22Rv1 (cell line): Measurements from ENCODE around the gene ATP1A1.

ENCODE experiments used
- H3K27ac ChIP-seq: fragments of 450-650 bp; 2 replicates; pipeline ENCODE4 v1.5.1; 2017
- CTCF ChIP-seq: fragments of 450-650 bp; IDR thresholded peaks from 2 replicates; pipeline ENCODE4 v1.5.1; 2017; ENCODE audit warnings: mild to moderate bottlenecking
- ZFX ChIP-seq: fragments of 450-650 bp; IDR thresholded peaks from 2 replicates; pipeline ENCODE4 v1.6.1; 2017; ENCODE audit warnings: antibody characterized with exemption, borderline replicate concordance

The ATP1A1 gene

DNA sequence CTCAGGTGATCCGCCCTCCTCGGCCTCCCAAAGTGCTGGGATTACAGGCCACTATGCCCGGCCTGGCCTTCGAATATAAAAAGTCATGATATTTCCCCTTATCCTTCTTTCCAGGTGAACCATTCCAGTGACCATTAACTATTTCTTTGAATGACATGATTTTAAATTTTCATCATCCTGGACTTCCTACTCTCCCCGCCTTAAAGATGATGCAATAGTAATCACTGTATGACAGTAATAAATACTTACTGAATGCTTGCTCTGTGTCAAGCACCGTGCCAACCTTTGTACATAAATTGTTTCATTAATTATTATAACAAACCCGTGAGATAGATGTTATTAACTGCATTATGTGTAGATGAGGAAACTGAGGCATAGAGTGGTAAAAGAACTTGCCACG is 19.9 kb upstream of the ATP1A1 start:
- TF ChIP-seq ZFX (no peak), CTCF (no peak)

DNA sequence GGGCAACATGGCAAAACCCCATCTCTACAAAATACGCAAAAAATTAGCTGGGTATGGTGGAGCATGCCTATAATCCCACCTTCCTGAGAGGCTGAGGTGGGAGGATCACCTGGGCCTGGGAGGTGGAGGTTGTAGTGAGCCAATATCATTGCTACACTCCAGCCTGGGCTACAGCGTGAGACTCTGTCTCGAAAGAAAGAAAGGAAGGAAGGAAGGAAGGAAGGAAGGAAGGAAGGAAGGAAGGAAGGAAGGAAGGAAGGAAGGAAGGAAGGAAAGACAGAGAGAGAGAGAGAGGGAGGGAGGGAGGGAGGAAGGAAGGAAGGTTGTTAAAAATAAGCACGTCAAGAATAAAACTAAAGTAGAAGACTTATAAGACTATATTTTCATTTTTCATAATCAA is 17.0 kb upstream of the ATP1A1 start:
- TF ChIP-seq CTCF (no peak), ZFX (no peak)
- H3K27ac ChIP-seq = no peak overlapping the region

More for the DNA sequence above, 19.9 kb upstream of the ATP1A1 start:
- H3K27ac ChIP-seq = no peak overlapping the region

GRCh38 chr1:116356673-116357072 is 16.4 kb upstream of the ATP1A1 start:
- no peak for TF ChIP-seq ZFX
- no peak for TF ChIP-seq CTCF
- no peak overlapping the region for H3K27ac ChIP-seq

DNA sequence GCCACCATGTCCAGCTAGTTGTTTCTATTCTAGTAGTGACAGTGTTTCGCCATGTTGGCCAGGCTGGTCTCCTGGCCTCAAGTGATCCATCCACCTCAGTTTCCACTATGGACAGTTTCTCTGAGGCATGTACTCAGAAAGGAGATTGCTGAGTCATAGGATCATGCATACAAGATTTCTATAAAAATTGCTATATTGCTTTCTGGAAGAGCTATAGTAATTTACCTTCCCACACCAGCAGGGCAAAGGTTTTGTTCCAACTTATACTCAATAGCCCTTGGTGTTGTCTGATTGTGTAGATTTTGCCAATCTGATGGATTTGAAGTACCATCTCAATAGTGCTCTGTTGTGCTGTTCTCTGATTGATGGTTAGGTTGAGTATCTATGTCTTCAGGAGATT is 15.6 kb upstream of the ATP1A1 start:
- TF ChIP-seq ZFX = no peak
- no peak for TF ChIP-seq CTCF
- no peak overlapping the region for H3K27ac ChIP-seq

- no peak for TF ChIP-seq ZFX
- TF ChIP-seq CTCF = no peak
- H3K27ac ChIP-seq = no peak overlapping the region
These were observed 13.8 kb upstream of the ATP1A1 start for GRCh38 chr1:116359060-116359830.

GRCh38 chr1:116359871-116360270 is 13.2 kb upstream of the ATP1A1 start:
- TF ChIP-seq ZFX (no peak), CTCF (no peak)
- H3K27ac ChIP-seq = no peak overlapping the region

DNA sequence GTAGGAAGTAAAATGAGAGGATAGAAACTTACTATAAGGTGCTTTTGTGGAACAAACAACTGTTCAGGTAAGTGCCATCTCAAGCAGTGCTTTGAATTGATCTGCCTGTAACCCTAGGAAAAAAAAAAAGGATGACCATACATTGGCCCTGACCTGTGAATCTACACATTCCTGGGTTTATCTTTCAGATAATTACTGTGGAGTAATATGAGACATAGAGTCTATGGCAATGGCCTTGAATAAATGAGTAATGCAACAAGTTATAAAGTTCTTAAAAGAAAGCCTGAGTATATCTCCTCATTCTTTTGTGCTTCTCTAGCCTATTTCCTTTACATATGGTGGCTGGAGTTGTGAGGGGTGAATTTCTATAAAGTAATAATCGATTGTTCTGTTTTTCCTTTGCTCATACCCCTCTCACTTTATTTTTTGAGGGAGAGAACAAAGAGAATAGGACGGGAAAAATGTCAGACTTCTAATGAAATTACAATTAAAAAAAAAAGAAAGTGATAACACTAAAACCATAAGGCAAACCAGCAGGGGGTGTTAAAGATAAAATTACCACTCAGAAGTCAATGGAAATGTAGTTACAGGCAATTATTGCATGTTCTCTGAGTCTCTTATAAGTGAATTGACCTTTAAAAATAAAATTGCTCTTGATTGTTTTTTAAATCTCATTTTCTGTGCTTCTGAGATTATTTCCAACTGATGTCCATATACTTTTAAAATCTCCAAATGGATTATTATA is 12.4 kb upstream of the ATP1A1 start:
- TF ChIP-seq ZFX = no peak
- peak; percentile 27; the same call in 1 of the 2 replicates for TF ChIP-seq CTCF
- no peak overlapping the region for H3K27ac ChIP-seq
